Coronary artery (tissue), 2 donors: ENCODE measurements around the gene ATP1A4.

Source experiments
- DNase-seq: peaks from one replicate; pipeline ENCODE4 v3.0.0-alpha.2; 2017; ENCODE audit warnings: low spot score
- H3K27ac ChIP-seq, 2 donors: fragments of 200-600 bp; sonication (generic); one replicate each; pipeline ENCODE4 v1.5.1; 2016 to 2019
- H3K4me3 ChIP-seq: fragments of 200-600 bp; sonication (generic); 2 replicates; pipeline ENCODE4 v1.5.1; 2016; ENCODE audit warnings: mild to moderate bottlenecking, moderate library complexity
- TF ChIP-seq, protein P1 (sequence below): fragments of 200-600 bp; sonication (generic); IDR thresholded peaks from one replicate; pipeline ENCODE4 v1.5.1; 2019; ENCODE audit warnings: antibody characterized with exemption

The ATP1A4 gene

DNA sequence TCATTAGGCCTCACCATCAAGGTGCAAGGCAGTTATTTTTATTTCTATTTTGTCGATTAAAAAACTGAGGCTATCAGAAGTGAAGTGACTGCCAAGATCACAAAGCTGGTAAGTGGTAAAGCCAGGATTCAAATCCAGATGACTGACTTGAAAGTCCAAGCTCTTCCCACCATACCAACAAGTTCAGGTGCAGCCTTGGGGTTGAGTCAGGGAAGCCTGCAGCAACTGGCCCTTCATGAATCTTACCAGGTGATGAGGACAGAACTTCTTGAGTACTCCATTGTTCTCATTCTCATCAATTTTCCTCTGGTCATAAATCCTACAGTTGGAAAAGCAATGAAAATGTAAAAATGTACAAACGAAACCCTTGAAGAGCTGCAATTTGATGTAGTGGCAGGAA is 73.9 kb downstream of the ATP1A4 start:
- TF ChIP-seq, protein P1, sequence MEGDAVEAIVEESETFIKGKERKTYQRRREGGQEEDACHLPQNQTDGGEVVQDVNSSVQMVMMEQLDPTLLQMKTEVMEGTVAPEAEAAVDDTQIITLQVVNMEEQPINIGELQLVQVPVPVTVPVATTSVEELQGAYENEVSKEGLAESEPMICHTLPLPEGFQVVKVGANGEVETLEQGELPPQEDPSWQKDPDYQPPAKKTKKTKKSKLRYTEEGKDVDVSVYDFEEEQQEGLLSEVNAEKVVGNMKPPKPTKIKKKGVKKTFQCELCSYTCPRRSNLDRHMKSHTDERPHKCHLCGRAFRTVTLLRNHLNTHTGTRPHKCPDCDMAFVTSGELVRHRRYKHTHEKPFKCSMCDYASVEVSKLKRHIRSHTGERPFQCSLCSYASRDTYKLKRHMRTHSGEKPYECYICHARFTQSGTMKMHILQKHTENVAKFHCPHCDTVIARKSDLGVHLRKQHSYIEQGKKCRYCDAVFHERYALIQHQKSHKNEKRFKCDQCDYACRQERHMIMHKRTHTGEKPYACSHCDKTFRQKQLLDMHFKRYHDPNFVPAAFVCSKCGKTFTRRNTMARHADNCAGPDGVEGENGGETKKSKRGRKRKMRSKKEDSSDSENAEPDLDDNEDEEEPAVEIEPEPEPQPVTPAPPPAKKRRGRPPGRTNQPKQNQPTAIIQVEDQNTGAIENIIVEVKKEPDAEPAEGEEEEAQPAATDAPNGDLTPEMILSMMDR = no peak
- Histone ChIP-seq H3K4me3 (no peak overlapping the region), H3K27ac (no peak overlapping the region)
- no peak for DNase-seq

DNA sequence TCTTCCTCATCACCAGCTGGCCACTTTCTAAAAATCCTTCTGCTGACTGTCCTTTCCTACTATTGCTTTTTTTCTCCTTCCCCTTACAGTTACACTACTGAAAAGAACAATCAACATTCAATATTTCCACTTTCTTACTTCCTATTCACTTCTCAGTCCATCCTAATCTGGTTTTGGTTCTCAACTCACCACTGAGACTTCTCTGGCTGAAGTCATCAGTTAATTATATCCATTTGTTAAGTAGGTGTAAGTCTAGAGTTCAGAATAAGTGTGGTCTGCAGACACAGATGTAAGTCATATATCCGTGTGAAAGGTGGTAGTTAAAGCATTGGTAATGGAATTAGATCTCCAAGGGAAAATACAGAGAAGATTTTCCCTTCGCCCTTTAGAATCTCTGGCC is 75.2 kb downstream of the ATP1A4 start:
- no peak overlapping the region for H3K27ac ChIP-seq
- DNase-seq = no peak
- TF ChIP-seq, protein P1 = no peak
- no peak overlapping the region for H3K4me3 ChIP-seq

DNA sequence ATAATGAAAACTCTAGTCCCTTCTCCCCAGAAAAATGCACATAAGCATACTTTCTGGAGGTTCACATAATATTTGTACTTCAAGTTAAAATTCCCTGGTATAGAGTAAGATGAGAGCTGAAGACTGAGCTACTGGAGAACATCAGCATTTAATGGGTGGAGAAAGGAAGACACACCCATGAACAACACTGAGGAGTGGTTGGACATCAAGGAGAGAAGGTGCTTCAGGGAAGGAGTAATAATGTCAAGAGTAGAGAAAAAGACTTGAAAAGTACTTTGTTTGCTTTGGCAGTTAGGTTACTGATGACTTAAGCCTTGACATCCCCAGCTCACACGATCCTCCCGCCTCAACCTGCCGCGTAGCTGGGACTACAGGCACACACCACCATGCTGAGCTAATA is 75.6 kb downstream of the ATP1A4 start:
- Histone ChIP-seq H3K27ac (no peak overlapping the region), H3K4me3 (no peak overlapping the region)
- TF ChIP-seq, protein P1 = no peak
- no peak for DNase-seq

DNA sequence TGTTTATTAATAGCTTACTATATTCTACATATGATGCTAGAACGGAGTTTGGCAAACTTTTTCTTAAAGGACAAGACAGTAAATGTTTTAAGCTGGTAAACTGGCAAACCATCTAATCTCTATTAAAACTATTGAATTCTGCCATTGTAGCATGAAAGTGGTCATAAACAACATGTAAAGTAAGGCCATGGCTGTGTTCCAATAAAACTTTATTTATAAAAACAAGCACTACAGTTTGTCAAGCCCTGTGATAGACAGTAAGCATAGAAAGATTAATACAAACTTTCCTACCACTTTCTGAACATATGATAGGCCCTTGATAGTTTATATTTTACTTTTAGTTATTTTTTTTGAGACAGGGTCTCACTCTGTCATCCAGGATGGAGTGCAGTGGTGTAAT is 76.2 kb downstream of the ATP1A4 start:
- H3K27ac ChIP-seq = no peak overlapping the region
- TF ChIP-seq, protein P1 = no peak

DNA sequence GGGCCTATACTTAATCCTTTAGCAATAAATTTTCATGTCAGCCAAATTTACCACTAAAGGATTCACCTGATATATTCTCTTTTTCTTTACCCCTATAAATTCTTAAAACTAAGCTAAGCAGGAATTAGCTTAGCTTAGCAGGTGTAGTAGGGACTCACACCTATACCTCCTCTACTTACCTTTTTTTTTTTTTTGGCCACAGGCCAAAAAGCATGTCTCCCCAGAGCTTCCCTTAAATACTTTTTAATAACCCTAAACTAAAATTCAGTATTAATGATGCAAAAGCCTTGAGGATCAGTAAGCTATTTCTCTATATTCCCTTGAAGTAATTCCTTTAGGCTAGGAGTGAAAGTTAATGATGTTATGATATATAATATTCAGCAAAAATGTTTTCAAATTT is 77.0 kb downstream of the ATP1A4 start:
- Histone ChIP-seq H3K27ac (no peak overlapping the region), H3K4me3 (no peak overlapping the region)
- TF ChIP-seq, protein P1 = no peak
- no peak for DNase-seq

More for the DNA sequence above, 76.2 kb downstream of the ATP1A4 start:
- H3K4me3 ChIP-seq = no peak overlapping the region
- DNase-seq = no peak

DNA sequence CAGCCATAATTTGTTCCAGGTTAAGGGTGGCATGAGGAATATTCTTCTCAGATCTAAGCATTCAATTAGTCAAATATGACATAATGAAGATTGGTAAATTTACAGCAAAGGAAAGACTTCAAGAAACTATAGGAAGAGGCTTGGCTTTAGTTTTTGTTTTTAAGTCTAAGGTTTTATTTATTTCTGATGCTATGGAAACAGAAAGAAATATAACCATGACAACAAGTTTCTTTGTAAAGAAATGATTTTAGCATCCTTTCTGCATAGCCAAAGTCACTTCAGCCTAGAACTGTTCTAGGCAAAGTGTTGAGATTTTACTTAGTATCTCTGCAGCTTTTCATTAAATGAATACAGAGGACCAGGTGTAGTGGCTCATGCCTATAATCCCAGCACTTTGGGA is 81.5 kb downstream of the ATP1A4 start:
- TF ChIP-seq, protein P1 = no peak
- no peak for DNase-seq
- H3K4me3 ChIP-seq = no peak overlapping the region
- H3K27ac ChIP-seq = no peak overlapping the region
